ENCODE measurements around the gene FGFBP3. TPM values are rescaled to one million over a fixed set of nuclear protein-coding genes. Genes with fewer than 3 reads are reported as not detected.

Gene FGFBP3
- 1 to 10 TPM in 10 of 12 donors, not detected in 2; 1.5 to 2.9 (median 2.0) TPM for polyA plus RNA-seq (ENCODE audit: insufficient read length in 12 of 12)
- long read RNA-seq, donor 1, result 0 reads
- long read RNA-seq, donor 2, result 0 reads
- long read RNA-seq, donor 3, partial matches to known transcripts, result 6 of 6 reads
- long read RNA-seq, donor 3, other reads (novel, unspliced or antisense), result 0 of 6 reads
- long read RNA-seq, donor 4, partial matches to known transcripts, result 0 of 1 reads
- long read RNA-seq, donor 4, other reads (novel, unspliced or antisense), result 0 of 1 reads
- long read RNA-seq, donor 5, result 0 reads
- long read RNA-seq, donor 6, result 0 reads
- long read RNA-seq, donor 7, result 0 reads
- long read RNA-seq, donor 8, result 0 reads
- long read RNA-seq, donor 9, partial matches to known transcripts, result 0 of 1 reads
- long read RNA-seq, donor 9, other reads (novel, unspliced or antisense), result 0 of 1 reads
- long read RNA-seq, donor 10, result 0 reads
- long read RNA-seq, donor 11, partial matches to known transcripts, result 0 of 1 reads
- long read RNA-seq, donor 11, other reads (novel, unspliced or antisense), result 0 of 1 reads

DNA sequence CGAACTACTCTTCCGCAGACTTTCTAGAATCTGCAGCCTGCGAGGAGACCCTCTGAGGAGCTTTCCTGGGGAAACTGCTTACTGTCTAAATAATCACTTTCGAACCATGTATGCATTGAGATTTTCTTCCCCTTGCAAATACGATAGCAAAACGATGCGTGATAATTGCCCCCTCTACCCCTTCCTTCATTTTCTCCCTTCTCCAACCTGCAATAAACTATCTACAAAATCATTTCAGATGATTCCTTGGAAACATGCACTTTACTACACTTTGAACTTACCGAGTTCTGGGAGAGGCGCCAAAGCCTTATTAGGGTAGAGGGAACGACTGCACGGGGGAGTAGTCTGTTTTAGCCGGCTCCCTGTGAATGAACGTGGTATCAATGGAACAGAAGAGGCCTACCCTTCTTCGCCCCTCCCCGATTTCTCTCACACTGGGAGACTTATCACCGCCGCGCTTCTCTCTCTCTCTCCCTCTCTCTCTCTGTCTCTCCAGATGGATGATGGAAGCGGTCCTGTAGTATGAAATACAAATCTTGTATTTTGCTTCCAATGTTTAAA is at the start of gene FGFBP3:
FGFBP3 (minus strand) TSS at position 370 of the 561 bp plus-strand sequence. CDS start 517 bp downstream, outside the sequence.
- DNase-seq, result peak; percentile 62

GRCh38 chr10:91957091-91957490 is 47.8 kb upstream of the FGFBP3 start:
- DNase-seq, result no peak

DNA sequence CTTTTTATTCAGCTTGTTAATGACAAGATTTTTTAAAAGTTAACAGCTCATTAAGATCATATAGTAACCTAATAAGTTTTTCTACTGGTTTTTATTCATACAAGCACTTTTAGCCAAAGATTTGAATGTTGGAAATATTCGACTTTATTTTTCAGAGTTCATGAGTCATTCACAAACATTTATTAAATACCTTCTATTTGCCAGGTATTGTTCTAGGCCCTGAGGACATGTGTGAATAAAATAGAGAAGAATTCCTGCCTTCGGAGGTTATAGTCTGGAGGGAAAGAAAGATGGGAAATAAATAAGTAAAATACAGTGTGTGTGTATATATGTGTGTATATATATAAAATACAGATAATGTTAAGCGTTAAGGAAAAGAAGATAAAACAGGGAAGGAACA is 45.8 kb upstream of the FGFBP3 start:
- DNase-seq, result no peak

- DNase-seq, result no peak
Measured at GRCh38 chr10:91953600-91954160, 44.4 kb upstream of the FGFBP3 start.

DNA sequence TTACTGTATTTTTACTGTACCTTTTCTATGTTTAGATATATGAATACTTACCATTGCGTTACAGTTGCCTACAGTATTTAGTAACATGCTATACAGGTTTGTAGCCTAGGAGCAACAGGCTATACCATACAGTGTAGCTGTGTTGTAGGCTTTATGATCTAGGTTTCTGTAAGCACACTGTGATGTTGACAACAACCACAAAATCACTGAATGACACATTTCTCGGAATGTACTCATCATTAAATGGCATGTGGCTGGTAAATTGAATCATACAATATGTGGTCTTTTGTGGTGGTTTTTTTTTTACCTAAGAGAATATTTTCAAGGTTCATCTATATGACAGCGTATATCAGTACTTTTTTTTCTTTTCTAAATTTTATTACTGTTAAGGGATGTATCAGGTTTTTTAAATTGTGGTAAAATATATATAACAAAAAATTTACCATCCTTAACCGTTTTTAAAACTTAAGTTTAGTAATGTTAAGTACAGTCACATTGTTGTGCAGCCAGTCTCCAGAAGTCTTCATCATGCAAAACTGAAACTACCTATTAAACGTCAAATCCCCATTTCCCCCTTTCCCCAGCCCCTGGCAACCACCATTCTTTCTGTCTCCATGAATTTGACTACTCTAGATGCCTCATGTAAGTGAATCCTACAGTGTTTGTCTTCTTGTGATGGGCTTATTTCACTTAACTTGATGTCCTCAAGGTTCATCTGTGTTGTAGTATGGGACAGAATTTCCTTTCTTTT is 35.8 kb upstream of the FGFBP3 start:
- DNase-seq, result no peak

GRCh38 chr10:91941426-91941825 is 32.1 kb upstream of the FGFBP3 start:
- no peak for DNase-seq

DNA sequence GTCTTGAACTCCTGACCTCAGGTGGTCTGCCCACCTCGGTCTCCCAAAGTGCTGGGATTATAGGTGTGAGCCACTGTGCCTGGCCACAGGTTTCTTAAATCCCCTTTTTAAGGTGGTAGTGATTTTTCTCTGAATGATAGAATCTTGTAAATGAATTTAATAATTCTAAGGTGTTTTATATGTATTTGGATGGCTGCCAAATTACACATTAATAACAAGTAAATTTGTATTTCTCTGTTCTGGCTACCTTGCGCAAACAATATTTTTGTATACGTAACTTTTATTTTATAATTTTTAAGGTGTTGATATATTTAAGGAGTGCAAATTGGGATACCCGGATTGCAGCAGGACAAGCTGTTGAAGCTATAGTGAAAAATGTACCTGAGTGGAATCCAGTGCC is 30.4 kb upstream of the FGFBP3 start:
- DNase-seq, result no peak

- DNase-seq, result no peak
Measured at GRCh38 chr10:91935886-91936285, 26.6 kb upstream of the FGFBP3 start.

GRCh38 chr10:91932737-91933136 is 23.5 kb upstream of the FGFBP3 start:
- DNase-seq, result no peak

DNA sequence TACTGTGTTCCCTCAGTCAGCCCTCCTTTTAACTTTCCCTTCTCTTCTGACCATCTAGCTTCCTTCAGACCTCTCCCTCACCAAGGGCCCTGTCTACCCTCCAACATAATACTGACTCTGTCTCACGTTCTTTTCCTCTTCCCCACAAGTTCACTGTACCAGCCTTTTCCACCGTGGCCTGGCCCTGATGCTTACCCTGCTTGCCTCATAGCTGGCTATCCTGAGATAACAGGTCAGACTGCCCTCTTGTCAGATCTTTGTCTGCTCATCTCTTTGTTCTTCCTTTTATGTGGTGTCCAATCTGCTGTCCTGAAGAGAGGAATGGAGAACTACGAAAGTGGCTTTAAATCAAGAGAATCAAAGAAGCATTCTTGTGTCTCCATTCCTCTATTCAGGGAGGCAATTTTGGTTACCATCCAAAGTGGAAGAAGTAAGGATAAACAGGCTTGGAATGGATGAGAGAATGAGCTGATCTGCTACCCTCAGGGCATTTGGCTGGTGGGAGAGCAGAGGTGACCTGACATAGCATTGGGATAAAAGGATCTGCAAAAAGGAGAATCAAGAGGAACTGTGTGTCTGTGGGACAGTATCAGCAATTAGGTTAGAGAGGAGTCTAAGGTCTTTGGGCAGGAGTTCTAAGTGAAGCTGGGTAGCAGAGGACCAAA is 22.4 kb upstream of the FGFBP3 start:
- DNase-seq, result no peak

- DNase-seq, result no peak
Measured at GRCh38 chr10:91930939-91931338, 21.7 kb upstream of the FGFBP3 start.

DNA sequence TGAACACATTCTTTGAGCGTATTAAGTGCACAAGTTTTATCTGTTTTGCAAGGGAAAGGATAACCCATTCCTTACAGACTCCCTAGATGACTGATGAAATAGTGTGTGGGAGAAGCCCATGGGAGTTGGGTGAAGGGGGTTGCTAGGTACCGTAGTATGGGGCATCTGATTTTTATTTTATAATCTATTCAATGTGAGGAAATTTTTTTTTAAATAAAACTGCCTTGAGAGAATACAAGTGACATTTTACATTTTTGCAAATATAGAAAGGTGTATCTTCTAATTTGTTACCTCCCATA is 15.7 kb upstream of the FGFBP3 start:
- DNase-seq, result no peak

DNA sequence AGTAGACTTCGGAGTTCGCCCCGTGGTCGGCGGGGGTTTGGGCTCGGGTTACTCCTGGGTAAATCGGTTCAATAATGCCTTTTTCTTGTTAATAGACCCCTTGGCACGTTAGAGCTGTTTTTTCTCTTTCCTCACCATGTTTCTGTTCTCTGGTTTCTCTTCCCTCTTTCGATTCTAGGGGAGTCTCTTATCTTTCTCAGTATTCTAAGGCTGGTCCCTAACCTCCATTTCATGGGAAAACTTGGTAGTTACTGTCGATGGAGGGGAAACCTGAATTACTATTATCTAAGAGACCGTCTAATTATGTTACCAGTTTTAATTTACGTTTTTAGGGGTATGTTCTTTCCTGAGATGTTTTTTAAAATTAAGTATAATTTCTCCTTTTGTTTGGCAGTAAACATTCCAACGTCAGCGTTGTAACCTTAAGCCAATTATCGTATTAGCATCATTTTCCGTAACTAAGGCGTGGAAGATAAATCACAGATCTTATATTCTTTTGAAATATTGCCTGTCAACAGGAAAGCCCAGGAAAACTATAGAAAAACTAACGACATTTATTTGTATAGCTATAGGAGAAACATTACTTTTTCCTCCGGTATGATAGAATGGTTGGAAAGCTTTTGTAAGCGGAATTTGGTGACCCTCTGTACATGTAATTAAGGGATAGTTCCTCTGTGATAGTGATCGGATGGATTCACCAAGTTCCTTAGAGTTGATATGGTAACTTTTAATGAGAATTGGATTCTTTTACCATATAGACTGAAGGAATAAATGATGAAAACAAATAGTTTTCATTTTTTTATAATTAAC is 15.1 kb upstream of the FGFBP3 start:
- peak; percentile 11 for DNase-seq

- DNase-seq, result peak; percentile 96
Measured at GRCh38 chr10:91923371-91924211, 14.3 kb upstream of the FGFBP3 start, which contains the start of gene BTAF1. BTAF1 (plus strand) TSS chr10:91923770; CDS start chr10:91924077, 307 bp downstream.

DNA sequence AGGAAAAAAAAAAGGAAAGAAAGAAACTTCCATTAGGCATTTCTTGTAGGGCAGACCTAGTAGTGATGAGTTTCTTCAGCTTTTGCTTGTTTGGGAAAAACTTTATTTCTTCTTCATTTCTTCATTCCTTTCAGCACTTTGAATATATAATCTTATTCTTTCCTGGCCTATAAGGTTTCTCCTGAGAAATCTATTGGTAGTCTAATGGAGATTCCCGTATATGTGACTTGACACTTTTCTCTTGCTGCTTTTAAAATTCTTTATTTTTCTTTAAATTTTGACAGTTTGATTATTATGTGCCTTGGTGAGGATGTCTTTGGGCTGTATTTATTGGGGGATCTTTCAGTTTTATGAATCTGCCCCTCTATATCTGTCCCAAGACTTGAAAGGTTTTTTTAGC is 10.4 kb upstream of the FGFBP3 start:
- no peak for DNase-seq

GRCh38 chr10:91910467-91910866 is 1.2 kb upstream of the FGFBP3 start:
- DNase-seq, result no peak

- DNase-seq, result peak; percentile 89
Measured at GRCh38 chr10:91908337-91909116, 759 bp downstream of the FGFBP3 start.

DNA sequence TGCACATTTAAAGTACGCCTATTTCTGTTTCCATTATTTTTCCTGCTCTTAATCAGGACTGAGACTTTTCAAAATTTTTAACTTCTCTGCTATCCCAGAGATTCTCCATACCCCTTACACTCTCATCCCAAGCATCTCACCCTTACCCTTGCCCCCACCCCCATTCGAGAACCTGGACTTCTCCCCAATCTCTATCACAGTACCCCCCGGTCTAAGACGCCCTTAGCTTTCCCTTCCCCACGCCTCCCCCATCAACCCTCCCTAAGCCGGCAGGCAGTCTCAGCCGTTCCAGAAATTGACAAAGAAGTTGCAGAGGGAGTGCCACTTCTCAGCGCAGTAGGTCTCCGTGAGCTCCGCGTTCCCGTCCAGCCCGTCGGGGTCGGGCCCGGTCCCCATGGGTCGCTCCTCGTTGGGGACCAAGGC is 1.4 kb downstream of the FGFBP3 start:
- DNase-seq, result no peak

DNA sequence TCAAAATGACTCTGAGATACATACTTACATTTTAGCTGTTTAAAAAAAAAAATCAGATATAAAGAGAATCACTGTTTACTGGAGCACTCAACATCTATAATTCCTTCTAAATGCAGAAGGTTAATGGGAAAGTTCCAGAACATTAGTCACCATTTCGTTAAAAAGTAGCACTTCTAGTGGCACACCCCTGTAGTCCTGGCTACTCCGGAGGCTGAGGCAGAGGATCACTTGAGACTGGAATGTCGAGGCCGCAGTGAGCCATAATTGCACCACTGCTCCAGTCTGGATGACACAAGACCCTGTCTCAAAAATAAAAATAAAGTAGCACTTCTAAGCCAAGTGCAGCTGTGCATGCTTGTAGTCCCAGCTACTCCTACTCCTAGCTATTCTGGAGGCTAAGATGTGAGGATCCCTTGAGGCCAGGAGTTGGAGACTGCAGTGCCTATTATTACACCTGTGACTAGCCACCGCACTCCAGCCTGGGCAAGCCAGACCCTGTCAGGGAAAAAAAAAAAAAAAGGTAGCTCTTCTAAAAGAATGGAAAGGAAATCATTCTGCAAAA is 2.2 kb downstream of the FGFBP3 start:
- DNase-seq, result no peak
